ENCODE data around the gene ARHGEF10L. TPM values are rescaled to one million over a fixed set of nuclear protein-coding genes. Genes with fewer than 3 reads are reported as not detected.

Gene ARHGEF10L
- total RNA-seq, 4 donors from 2014 or later, result 72.7 to 177 (median 156) TPM

- Histone ChIP-seq H3K9me3 (no peaks in the 10 kb centered on the region), H3K4me3 (no peak overlapping the region), H3K4me1 (peaks cover 0 to 66% (median 7%) of the 10 kb centered on the region in 4 donors), H3K27ac (no peak overlapping the region), H3K27me3 (no peaks in the 10 kb centered on the region), H3K36me3 (no peaks in the 10 kb centered on the region)
- no peak for TF ChIP-seq POLR2A (IDR thresholded peaks at IDR 0.05)
- no peak for TF ChIP-seq CTCF (IDR thresholded peaks at IDR 0.05)
- no peak for DNase-seq
These were observed 45.0 kb downstream of the ARHGEF10L start for GRCh38 chr1:17584539-17584938.

GRCh38 chr1:17585266-17585987 is 45.9 kb downstream of the ARHGEF10L start:
- Histone ChIP-seq H3K4me1 (peaks cover 0 to 68% (median 6%) of the 10 kb centered on the region in 4 donors), H3K36me3 (no peaks in the 10 kb centered on the region), H3K27ac (peak overlapping the region in 2 of 4 donors; percentile 86 to 89), H3K4me3 (no peak overlapping the region), H3K9me3 (no peaks in the 10 kb centered on the region), H3K27me3 (no peaks in the 10 kb centered on the region)
- no peak for DNase-seq
- no peak for TF ChIP-seq POLR2A (IDR thresholded peaks at IDR 0.05)
- TF ChIP-seq CTCF (IDR thresholded peaks at IDR 0.05), result no peak

- H3K4me3 ChIP-seq, result no peak overlapping the region
- TF ChIP-seq CTCF (IDR thresholded peaks at IDR 0.05) (no peak), POLR2A (IDR thresholded peaks at IDR 0.05) (no peak)
- no peaks in the 10 kb centered on the region for H3K27me3 ChIP-seq
- H3K36me3 ChIP-seq, result peaks cover 0 to 5% (median 0%) of the 10 kb centered on the region in 3 donors
- H3K9me3 ChIP-seq, result no peaks in the 10 kb centered on the region
- peak overlapping the region in 3 of 4 donors; percentile 6 to 89 (median 86) for H3K27ac ChIP-seq
- H3K4me1 ChIP-seq, result peaks cover 0 to 70% (median 6%) of the 10 kb centered on the region in 4 donors
- no peak for DNase-seq
These were observed 46.9 kb downstream of the ARHGEF10L start for GRCh38 chr1:17586172-17586964.

GRCh38 chr1:17587693-17588047 is 48.2 kb downstream of the ARHGEF10L start:
- Histone ChIP-seq H3K4me1 (peaks cover 0 to 68% (median 6%) of the 10 kb centered on the region in 4 donors), H3K27me3 (no peaks in the 10 kb centered on the region), H3K9me3 (no peaks in the 10 kb centered on the region), H3K4me3 (no peak overlapping the region), H3K36me3 (peaks cover 0 to 5% (median 0%) of the 10 kb centered on the region in 3 donors), H3K27ac (peak overlapping the region; percentile 42 to 89 (median 78))
- DNase-seq, result no peak
- TF ChIP-seq CTCF (IDR thresholded peaks at IDR 0.05) (no peak), POLR2A (IDR thresholded peaks at IDR 0.05) (no peak)

- peak overlapping the region; percentile 42 to 89 (median 78) for H3K27ac ChIP-seq
- H3K27me3 ChIP-seq, result no peaks in the 10 kb centered on the region
- H3K4me3 ChIP-seq, result peak overlapping the region in 1 of 4 donors; percentile 11
- H3K36me3 ChIP-seq, result peaks cover 0 to 5% (median 0%) of the 10 kb centered on the region in 3 donors
- H3K4me1 ChIP-seq, result peaks cover 0 to 66% (median 6%) of the 10 kb centered on the region in 4 donors
- H3K9me3 ChIP-seq, result no peaks in the 10 kb centered on the region
- DNase-seq, result peak in 2 of 3 donors; percentile 87 to 88
- TF ChIP-seq POLR2A (IDR thresholded peaks at IDR 0.05), result peak in 1 of 2 donors; percentile 55
- TF ChIP-seq CTCF (IDR thresholded peaks at IDR 0.05), result no peak
These were observed 48.8 kb downstream of the ARHGEF10L start for GRCh38 chr1:17588048-17588871.

All from Peyer's patch (tissue), 4 donors.